LNCaP clone FGC (cell line): ENCODE measurements around the gene POR.

Experiments used
- DNase-seq: peaks from one replicate; pipeline ENCODE4 v3.0.0-alpha.2; 2011; ENCODE audit warnings: low read depth
- H3K4me3 ChIP-seq: 2 replicates; pipeline ENCODE4 v1.5.1; 2011; ENCODE audit warnings: mild to moderate bottlenecking, low read depth, low read length, control low read depth
- TF ChIP-seq, protein P1 (sequence below): IDR thresholded peaks from 2 replicates; pipeline ENCODE4 v1.5.1; 2012; ENCODE audit warnings: mild to moderate bottlenecking; ENCODE audit not compliant: control insufficient read depth, insufficient read depth; ENCODE audit errors: extremely low read depth

Gene POR

DNA sequence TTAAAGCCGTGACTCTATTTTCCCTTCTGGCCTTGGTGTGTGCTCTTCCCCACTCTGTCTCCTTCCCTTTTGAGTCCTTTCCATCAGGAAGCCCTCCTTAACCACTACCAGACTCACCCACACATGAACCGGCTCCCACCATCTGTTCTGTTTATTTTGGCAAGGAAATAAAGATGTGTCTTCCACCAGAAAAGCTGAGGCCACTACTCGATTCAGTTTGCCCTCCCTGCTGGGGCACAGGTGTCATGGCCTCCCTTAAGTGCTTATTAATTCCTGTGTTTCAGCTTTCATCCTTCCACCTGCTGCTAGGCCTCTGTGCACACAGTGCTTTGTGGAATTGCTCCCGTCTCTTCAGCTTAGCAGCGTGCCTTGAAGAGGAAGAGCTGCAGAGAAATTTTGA lies 16.7 kb downstream of the POR start:
- no peak for DNase-seq
- no peak overlapping the region for H3K4me3 ChIP-seq
- TF ChIP-seq, protein P1, sequence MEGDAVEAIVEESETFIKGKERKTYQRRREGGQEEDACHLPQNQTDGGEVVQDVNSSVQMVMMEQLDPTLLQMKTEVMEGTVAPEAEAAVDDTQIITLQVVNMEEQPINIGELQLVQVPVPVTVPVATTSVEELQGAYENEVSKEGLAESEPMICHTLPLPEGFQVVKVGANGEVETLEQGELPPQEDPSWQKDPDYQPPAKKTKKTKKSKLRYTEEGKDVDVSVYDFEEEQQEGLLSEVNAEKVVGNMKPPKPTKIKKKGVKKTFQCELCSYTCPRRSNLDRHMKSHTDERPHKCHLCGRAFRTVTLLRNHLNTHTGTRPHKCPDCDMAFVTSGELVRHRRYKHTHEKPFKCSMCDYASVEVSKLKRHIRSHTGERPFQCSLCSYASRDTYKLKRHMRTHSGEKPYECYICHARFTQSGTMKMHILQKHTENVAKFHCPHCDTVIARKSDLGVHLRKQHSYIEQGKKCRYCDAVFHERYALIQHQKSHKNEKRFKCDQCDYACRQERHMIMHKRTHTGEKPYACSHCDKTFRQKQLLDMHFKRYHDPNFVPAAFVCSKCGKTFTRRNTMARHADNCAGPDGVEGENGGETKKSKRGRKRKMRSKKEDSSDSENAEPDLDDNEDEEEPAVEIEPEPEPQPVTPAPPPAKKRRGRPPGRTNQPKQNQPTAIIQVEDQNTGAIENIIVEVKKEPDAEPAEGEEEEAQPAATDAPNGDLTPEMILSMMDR: no peak

DNA sequence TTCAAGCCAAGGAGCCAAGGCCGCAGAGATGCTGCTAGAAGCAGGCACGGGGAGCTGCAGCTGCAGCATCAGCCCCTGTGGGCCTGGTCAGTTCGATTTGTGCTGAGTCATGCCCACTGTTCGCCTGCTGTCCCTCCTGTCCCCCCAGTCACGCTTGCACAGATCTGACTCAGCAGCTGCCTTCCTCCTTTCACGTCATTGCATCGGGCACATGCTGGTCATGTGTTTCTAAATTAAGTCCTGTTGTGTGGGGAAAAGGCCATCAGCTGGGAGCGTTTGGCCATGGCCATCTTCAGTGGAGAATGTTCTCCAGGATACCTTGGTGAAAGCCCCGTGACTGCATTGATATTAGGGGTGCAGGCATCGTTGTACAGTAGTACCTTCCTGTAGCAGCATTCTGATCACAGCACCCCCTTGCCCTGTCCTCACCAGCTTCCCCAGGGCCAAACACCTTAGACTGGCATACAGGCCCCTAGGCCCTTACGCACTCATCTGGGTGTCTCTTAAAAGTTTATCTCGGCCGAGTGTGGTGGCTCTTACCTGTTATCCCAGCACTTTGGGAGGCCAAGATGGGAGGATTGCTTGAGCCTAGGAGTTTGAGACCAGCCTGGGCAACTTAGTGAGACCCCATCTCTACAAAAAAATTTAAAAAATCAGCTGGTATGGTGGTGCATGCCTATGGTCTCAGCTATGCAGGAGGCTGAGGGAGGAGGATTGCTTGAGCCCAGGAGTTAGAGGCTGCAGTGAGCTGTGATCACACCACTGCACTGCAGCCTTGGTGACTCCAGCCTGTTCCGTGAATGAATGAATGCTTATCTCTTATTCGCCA lies 23.2 kb downstream of the POR start:
- no peak for DNase-seq
- TF ChIP-seq, protein P1: no peak
- no peak overlapping the region for H3K4me3 ChIP-seq

DNA sequence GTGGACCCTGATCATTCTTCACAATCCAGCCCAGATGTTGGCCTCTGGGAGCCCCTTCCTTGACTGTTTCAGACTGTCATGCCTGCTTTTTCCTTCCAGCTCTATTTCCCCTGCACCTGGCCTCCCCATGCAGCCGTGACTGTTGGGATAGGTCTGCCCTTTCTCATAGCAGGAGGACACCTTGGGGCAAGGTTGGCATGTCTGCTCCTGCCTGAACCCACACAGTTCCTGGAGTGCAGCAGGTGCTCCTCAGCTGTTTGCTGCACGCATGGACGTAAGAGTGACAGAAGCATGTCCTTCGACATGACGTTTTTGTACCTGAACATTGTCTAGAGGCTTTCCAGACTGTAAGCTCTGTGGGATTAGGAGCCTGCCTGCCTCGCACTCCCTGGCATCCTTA lies 24.0 kb downstream of the POR start:
- TF ChIP-seq, protein P1: no peak
- DNase-seq: no peak
- H3K4me3 ChIP-seq: no peak overlapping the region

DNA sequence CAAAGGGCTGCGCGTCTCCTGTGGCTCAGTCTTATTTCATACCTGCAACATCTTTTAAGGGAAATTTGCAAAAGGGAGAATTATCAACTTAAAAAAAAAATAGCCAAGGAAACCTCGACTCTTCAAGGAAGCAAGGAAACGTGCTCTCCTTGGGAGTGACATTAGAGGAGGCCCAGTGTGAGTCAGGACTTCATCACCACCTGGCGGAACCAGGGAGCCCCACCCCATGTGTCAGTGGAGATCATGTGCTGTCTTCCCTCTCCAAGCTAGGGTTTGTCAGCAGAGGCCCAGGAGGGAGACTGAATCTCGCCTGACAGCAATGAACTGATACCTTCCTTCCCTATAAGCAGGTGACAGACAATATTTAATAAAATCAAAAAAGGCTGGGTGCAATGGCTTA lies 28.9 kb downstream of the POR start:
- no peak overlapping the region for H3K4me3 ChIP-seq
- TF ChIP-seq, protein P1: no peak
- DNase-seq: no peak

DNA sequence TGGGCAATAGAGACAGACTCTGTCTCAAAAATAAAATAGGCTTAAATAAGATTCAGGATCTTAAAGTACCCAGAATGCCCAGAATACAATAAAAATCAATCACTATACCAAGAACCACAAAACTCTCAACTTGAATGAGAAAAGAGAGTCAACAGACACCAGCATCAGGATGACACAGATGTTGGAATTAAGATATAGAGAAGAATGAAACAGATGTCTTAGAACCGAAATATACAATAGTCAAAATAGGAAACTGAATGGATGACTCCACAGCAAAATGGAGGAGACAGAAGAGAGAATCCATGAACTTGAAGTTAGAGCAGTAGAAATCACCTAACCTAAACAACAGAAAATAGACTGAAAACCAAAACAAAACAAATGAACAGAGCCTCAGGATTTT lies 29.6 kb downstream of the POR start:
- DNase-seq: no peak
- TF ChIP-seq, protein P1: no peak

DNA sequence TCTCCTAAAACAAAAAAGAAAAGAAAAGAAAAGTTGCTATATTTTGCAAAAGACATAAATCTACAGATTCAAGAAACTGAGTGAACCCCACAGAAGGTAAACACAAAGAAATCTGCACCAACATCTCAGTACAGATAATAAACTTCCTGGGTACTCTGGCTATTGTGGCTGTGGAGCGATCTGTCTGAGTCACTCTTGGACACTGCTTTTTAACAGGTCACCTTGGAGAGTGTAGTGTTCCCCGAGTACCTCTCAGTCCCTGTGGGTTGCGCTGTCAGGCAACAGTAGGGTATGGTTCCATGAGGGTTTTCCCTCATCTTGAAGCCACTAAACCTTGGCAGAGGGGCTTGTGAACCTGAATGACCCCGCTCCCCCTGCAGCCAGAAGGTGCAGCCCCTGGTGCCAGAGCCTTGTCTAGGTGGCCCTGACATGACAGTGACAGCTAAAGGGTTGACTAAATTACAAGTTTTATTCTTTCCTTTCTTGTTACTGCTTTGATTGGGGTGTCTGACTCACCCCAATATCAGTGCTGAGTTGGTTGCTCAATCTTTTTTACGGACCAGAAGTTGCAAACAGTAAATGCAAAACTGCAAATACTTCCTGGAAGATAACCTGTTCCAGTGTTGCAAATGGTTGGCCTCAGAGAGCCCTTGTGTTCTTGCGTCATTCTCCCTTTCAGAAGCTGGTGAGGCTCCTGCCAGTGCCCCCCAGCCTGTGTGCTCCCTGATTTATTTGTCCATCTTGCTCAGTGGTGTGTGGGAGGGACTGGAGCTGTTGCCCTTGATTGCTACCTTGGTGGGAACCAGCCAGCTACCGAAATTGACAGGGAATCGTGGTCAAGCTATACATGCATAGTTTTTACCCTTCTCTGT lies 30.6 kb downstream of the POR start:
- TF ChIP-seq, protein P1: no peak
- H3K4me3 ChIP-seq: no peak overlapping the region
- no peak for DNase-seq

More for the DNA sequence above, 29.6 kb downstream of the POR start:
- H3K4me3 ChIP-seq: no peak overlapping the region
